OCI-LY1 (cell line): Measurements from ENCODE around the gene NPM3.

ENCODE experiments used
- EZH2 ChIP-seq: fragments of 200-600 bp; sonication (generic), shearing (Covaris generic); IDR thresholded peaks from 2 replicates; pipeline ENCODE4 v1.8.0; 2017; ENCODE audit warnings: borderline replicate concordance, mixed run types, mild to moderate bottlenecking, antibody characterized with exemption, low read length, moderate library complexity, mixed read lengths
- TF ChIP-seq, protein P1 (sequence below): fragments of 200-600 bp; sonication (generic), shearing (Covaris generic); IDR thresholded peaks from 2 replicates; pipeline ENCODE4 v1.5.1; 2017; ENCODE audit warnings: mild to moderate bottlenecking, antibody characterized with exemption, low read length, moderate library complexity, mixed read lengths

DNA sequence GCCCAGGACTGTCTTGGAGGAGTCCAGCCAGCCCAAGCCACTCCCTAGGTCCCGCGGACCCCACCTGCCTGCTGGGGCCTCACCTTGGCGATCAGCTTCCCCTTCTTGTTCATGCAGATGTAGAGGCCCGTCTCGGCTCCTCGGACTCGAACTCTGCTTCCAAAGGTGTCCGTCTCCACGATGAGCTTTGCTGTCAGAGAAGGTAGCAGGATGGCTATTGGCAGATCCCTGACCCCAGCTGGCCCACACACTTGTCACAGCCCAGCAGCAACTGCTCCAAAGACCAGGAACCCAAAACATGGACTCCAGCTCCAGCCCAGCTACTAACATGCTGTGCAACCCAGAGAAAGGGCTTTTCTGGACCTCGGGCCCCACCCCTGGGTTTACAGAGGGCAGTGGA, 11.9 kb downstream of the NPM3 start:
- TF ChIP-seq, protein P1, sequence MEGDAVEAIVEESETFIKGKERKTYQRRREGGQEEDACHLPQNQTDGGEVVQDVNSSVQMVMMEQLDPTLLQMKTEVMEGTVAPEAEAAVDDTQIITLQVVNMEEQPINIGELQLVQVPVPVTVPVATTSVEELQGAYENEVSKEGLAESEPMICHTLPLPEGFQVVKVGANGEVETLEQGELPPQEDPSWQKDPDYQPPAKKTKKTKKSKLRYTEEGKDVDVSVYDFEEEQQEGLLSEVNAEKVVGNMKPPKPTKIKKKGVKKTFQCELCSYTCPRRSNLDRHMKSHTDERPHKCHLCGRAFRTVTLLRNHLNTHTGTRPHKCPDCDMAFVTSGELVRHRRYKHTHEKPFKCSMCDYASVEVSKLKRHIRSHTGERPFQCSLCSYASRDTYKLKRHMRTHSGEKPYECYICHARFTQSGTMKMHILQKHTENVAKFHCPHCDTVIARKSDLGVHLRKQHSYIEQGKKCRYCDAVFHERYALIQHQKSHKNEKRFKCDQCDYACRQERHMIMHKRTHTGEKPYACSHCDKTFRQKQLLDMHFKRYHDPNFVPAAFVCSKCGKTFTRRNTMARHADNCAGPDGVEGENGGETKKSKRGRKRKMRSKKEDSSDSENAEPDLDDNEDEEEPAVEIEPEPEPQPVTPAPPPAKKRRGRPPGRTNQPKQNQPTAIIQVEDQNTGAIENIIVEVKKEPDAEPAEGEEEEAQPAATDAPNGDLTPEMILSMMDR = no peak
- TF ChIP-seq EZH2 = no peak
